ENCODE data around the gene SYNE1.
A peak's percentile ranks its signal among the peaks of the same experiment; 100 is the strongest.
"Not testable (repeated sequence)": the region's sequence is repeated elsewhere in the genome, so short reads cannot be mapped to it uniquely, and the experiment has no call there.

SYNE1 gene

GRCh38 chr6:152642578-152643375 is 5.6 kb upstream of the SYNE1 start:
- ATAC-seq (ENCODE audit: low read depth) (no peak), DNase-seq (ENCODE audit: low spot score in 2 of 2) (no peak)
- Mint-ChIP-seq H3K4me1 (peaks cover 2% of the 10 kb centered on the region), H3K9me3 (peaks cover 1% of the 10 kb centered on the region), H3K4me3 (no peak overlapping the region), H3K27ac (no peak overlapping the region), H3K36me3 (peaks cover 3% of the 10 kb centered on the region), H3K27me3 (peaks cover 11% of the 10 kb centered on the region)

GRCh38 chr6:152636609-152637295 is 410 bp downstream of the SYNE1 start:
- peaks cover 18% of the 10 kb centered on the region for H3K27me3 Mint-ChIP-seq
- ATAC-seq (ENCODE audit: low read depth) (no peak), DNase-seq (ENCODE audit: low spot score in 2 of 2) (no peak)
- H3K27ac Mint-ChIP-seq = no peak overlapping the region
- H3K4me3 Mint-ChIP-seq = peak overlapping the region; percentile 62
- H3K4me1 Mint-ChIP-seq = peaks cover 7% of the 10 kb centered on the region
- H3K9me3 Mint-ChIP-seq = no peaks in the 10 kb centered on the region
- peaks cover 3% of the 10 kb centered on the region for H3K36me3 Mint-ChIP-seq

- Mint-ChIP-seq H3K4me1 (peaks cover 7% of the 10 kb centered on the region), H3K36me3 (peaks cover 3% of the 10 kb centered on the region), H3K4me3 (peak overlapping the region; percentile 62), H3K27ac (no peak overlapping the region), H3K27me3 (peaks cover 18% of the 10 kb centered on the region), H3K9me3 (no peaks in the 10 kb centered on the region)
- ATAC-seq (ENCODE audit: low read depth) = no peak
- no peak for DNase-seq (ENCODE audit: low spot score in 2 of 2)
These were observed 1.0 kb downstream of the SYNE1 start for GRCh38 chr6:152636021-152636608.

- Mint-ChIP-seq H3K36me3 (peaks cover 3% of the 10 kb centered on the region), H3K27me3 (peaks cover 16% of the 10 kb centered on the region), H3K4me3 (no peak overlapping the region), H3K27ac (no peak overlapping the region), H3K9me3 (no peaks in the 10 kb centered on the region), H3K4me1 (peaks cover 7% of the 10 kb centered on the region)
- DNase-seq (ENCODE audit: low spot score in 2 of 2) (no peak), ATAC-seq (ENCODE audit: low read depth) (no peak)
These were observed 2.4 kb downstream of the SYNE1 start for GRCh38 chr6:152634773-152635172.

GRCh38 chr6:152632121-152632782 is 4.9 kb downstream of the SYNE1 start:
- DNase-seq (ENCODE audit: low spot score in 2 of 2) (no peak), ATAC-seq (ENCODE audit: low read depth) (no peak)
- H3K27ac Mint-ChIP-seq = no peak overlapping the region
- no peaks in the 10 kb centered on the region for H3K36me3 Mint-ChIP-seq
- H3K4me1 Mint-ChIP-seq = peaks cover 5% of the 10 kb centered on the region
- no peaks in the 10 kb centered on the region for H3K9me3 Mint-ChIP-seq
- H3K4me3 Mint-ChIP-seq = no peak overlapping the region
- H3K27me3 Mint-ChIP-seq = peaks cover 9% of the 10 kb centered on the region

- peaks cover 8% of the 10 kb centered on the region for H3K27me3 Mint-ChIP-seq
- no peaks in the 10 kb centered on the region for H3K36me3 Mint-ChIP-seq
- H3K9me3 Mint-ChIP-seq = no peaks in the 10 kb centered on the region
- no peak for DNase-seq (ENCODE audit: low spot score in 2 of 2)
- ATAC-seq (ENCODE audit: low read depth) = no peak
- H3K4me1 Mint-ChIP-seq = peaks cover 3% of the 10 kb centered on the region
- H3K4me3 Mint-ChIP-seq = no peak overlapping the region
- no peak overlapping the region for H3K27ac Mint-ChIP-seq
These were observed 5.8 kb downstream of the SYNE1 start for GRCh38 chr6:152631376-152631775.

- ATAC-seq (ENCODE audit: low read depth) = no peak
- H3K4me3 Mint-ChIP-seq = no peak overlapping the region
- peaks cover 7% of the 10 kb centered on the region for H3K27me3 Mint-ChIP-seq
- no peaks in the 10 kb centered on the region for H3K36me3 Mint-ChIP-seq
- H3K9me3 Mint-ChIP-seq = no peaks in the 10 kb centered on the region
- H3K4me1 Mint-ChIP-seq = no peaks in the 10 kb centered on the region
- no peak for DNase-seq (ENCODE audit: low spot score in 2 of 2)
- no peak overlapping the region for H3K27ac Mint-ChIP-seq
These were observed 6.3 kb downstream of the SYNE1 start for GRCh38 chr6:152630832-152631231.

GRCh38 chr6:152625213-152625612 is 11.9 kb downstream of the SYNE1 start:
- no peak overlapping the region for H3K4me3 Mint-ChIP-seq
- peaks cover 2% of the 10 kb centered on the region for H3K27me3 Mint-ChIP-seq
- ATAC-seq (ENCODE audit: low read depth) (no peak), DNase-seq (ENCODE audit: low spot score in 2 of 2) (no peak)
- H3K4me1 Mint-ChIP-seq = no peaks in the 10 kb centered on the region
- H3K9me3 Mint-ChIP-seq = no peaks in the 10 kb centered on the region
- H3K27ac Mint-ChIP-seq = no peak overlapping the region
- H3K36me3 Mint-ChIP-seq = no peaks in the 10 kb centered on the region

- ATAC-seq (ENCODE audit: low read depth); H3K4me3 Mint-ChIP-seq; H3K27ac Mint-ChIP-seq; H3K27me3 Mint-ChIP-seq; H3K4me1 Mint-ChIP-seq; H3K36me3 Mint-ChIP-seq; DNase-seq (ENCODE audit: low spot score in 2 of 2); H3K9me3 Mint-ChIP-seq: not testable (repeated sequence)
These were observed 22.4 kb downstream of the SYNE1 start for GRCh38 chr6:152614776-152615175.

GRCh38 chr6:152609125-152609670 is 28.0 kb downstream of the SYNE1 start:
- no peak overlapping the region for H3K4me3 Mint-ChIP-seq
- H3K9me3 Mint-ChIP-seq = peaks cover 3% of the 10 kb centered on the region
- no peak for DNase-seq (ENCODE audit: low spot score in 2 of 2)
- H3K4me1 Mint-ChIP-seq = no peaks in the 10 kb centered on the region
- no peak for ATAC-seq (ENCODE audit: low read depth)
- peaks cover 1% of the 10 kb centered on the region for H3K27me3 Mint-ChIP-seq
- no peak overlapping the region for H3K27ac Mint-ChIP-seq
- H3K36me3 Mint-ChIP-seq = no peaks in the 10 kb centered on the region

GRCh38 chr6:152605941-152606340 is 31.2 kb downstream of the SYNE1 start:
- H3K4me3 Mint-ChIP-seq = no peak overlapping the region
- no peak for ATAC-seq (ENCODE audit: low read depth)

GRCh38 chr6:152605342-152605741 is 31.8 kb downstream of the SYNE1 start:
- Mint-ChIP-seq H3K4me3 (no peak overlapping the region), H3K4me1 (no peaks in the 10 kb centered on the region), H3K9me3 (peaks cover 3% of the 10 kb centered on the region), H3K27me3 (peaks cover 4% of the 10 kb centered on the region), H3K36me3 (no peaks in the 10 kb centered on the region), H3K27ac (no peak overlapping the region)
- DNase-seq (ENCODE audit: low spot score in 2 of 2) = no peak
- ATAC-seq (ENCODE audit: low read depth) = no peak

More at GRCh38 chr6:152605941-152606340, 31.2 kb downstream of the SYNE1 start:
- Mint-ChIP-seq H3K27ac (no peak overlapping the region), H3K36me3 (no peaks in the 10 kb centered on the region), H3K27me3 (peaks cover 4% of the 10 kb centered on the region), H3K9me3 (peaks cover 3% of the 10 kb centered on the region), H3K4me1 (no peaks in the 10 kb centered on the region)
- DNase-seq (ENCODE audit: low spot score in 2 of 2) = no peak

- ATAC-seq (ENCODE audit: low read depth) (no peak), DNase-seq (ENCODE audit: low spot score in 2 of 2) (no peak)
- Mint-ChIP-seq H3K9me3 (no peaks in the 10 kb centered on the region), H3K4me3 (no peak overlapping the region), H3K27me3 (peaks cover 7% of the 10 kb centered on the region), H3K27ac (no peak overlapping the region), H3K4me1 (no peaks in the 10 kb centered on the region), H3K36me3 (no peaks in the 10 kb centered on the region)
These were observed 33.3 kb downstream of the SYNE1 start for GRCh38 chr6:152603911-152604310.

- no peaks in the 10 kb centered on the region for H3K9me3 Mint-ChIP-seq
- DNase-seq (ENCODE audit: low spot score in 2 of 2) (no peak), ATAC-seq (ENCODE audit: low read depth) (no peak)
- H3K27me3 Mint-ChIP-seq = peaks cover 7% of the 10 kb centered on the region
- H3K4me1 Mint-ChIP-seq = no peaks in the 10 kb centered on the region
- no peak overlapping the region for H3K27ac Mint-ChIP-seq
- H3K4me3 Mint-ChIP-seq = no peak overlapping the region
- no peaks in the 10 kb centered on the region for H3K36me3 Mint-ChIP-seq
These were observed 37.1 kb downstream of the SYNE1 start for GRCh38 chr6:152600022-152600421.

Data from memory B cell (primary cell).